HepG2 (cell line): ENCODE data around the gene STOML2. TPM values are rescaled to one million over a fixed set of nuclear protein-coding genes. Genes with fewer than 3 reads are reported as not detected.
A peak's percentile ranks its signal among the peaks of the same experiment; 100 is the strongest.

Experiments
- CENPT ChIP-seq: sonication (generic); formaldehyde crosslinking; IDR thresholded peaks from 2 replicates; pipeline ENCODE4 v1.8.0; 2022; ENCODE audit warnings: low read depth, mild to moderate bottlenecking, moderate library complexity, missing genetic modification reagents
- CHCHD3 ChIP-seq: sonication (generic); formaldehyde crosslinking; IDR thresholded peaks from 2 replicates; pipeline ENCODE4 v1.8.0; 2022; ENCODE audit warnings: mild to moderate bottlenecking, missing genetic modification reagents, moderate library complexity
- ESRRA ChIP-seq: sonication (generic); formaldehyde crosslinking; IDR thresholded peaks from 2 replicates; pipeline ENCODE4 v1.5.1; 2020; ENCODE audit warnings: mild to moderate bottlenecking, low read depth, missing genetic modification reagents
- EZH2 ChIP-seq: conservative IDR thresholded peaks from 2 replicates; pipeline ENCODE4 v1.6.1; 2012; ENCODE audit warnings: mild to moderate bottlenecking, low read depth, low read length, moderate library complexity
- GATA4 ChIP-seq: sonication (generic); IDR thresholded peaks from 2 replicates; pipeline ENCODE4 v1.6.1; 2016; ENCODE audit warnings: antibody characterized with exemption, low read depth, borderline replicate concordance
- GLI4 ChIP-seq: sonication (generic); formaldehyde crosslinking; IDR thresholded peaks from 2 replicates; pipeline ENCODE4 v1.5.1; 2020; ENCODE audit warnings: missing genetic modification reagents, mild to moderate bottlenecking, moderate library complexity, borderline replicate concordance
- JUND ChIP-seq: sonication (generic); formaldehyde crosslinking; IDR thresholded peaks from 2 replicates; pipeline ENCODE4 v1.8.0; 2022; ENCODE audit warnings: mild to moderate bottlenecking, missing genetic modification reagents
- KLF12 ChIP-seq: sonication (generic); formaldehyde crosslinking; IDR thresholded peaks from 2 replicates; pipeline ENCODE4 v1.4.0; 2020; ENCODE audit warnings: missing genetic modification reagents, borderline replicate concordance
- KLF15 ChIP-seq: sonication (generic); formaldehyde crosslinking; IDR thresholded peaks from 2 replicates; pipeline ENCODE4 v1.8.1; 2023; ENCODE audit warnings: borderline replicate concordance, mild to moderate bottlenecking, inconsistent platforms, missing genetic modification reagents, mixed read lengths
- MAZ ChIP-seq, 2 experiments: sonication (generic) in 1 of 2; formaldehyde crosslinking in 1 of 2; IDR thresholded peaks; 2 replicates each; pipeline versions ENCODE4 v1.5.0 to v1.6.1; 2012 to 2020; ENCODE audit warnings: low read depth in 2 of 2, mild to moderate bottlenecking in 2 of 2, borderline replicate concordance in 1 of 2, improper control_type of control experiment in 1 of 2, low read length in 1 of 2, missing genetic modification reagents in 1 of 2, moderate library complexity in 1 of 2
- MEIS1 ChIP-seq: sonication (generic); formaldehyde crosslinking; IDR thresholded peaks from 2 replicates; pipeline ENCODE4 v1.9.0; 2021; ENCODE audit warnings: mild to moderate bottlenecking, missing genetic modification reagents, moderate library complexity, borderline replicate concordance
- PBX2 ChIP-seq: IDR thresholded peaks from 2 replicates; pipeline ENCODE4 v1.6.1; 2016; ENCODE audit warnings: control low read depth
- PPARG ChIP-seq: conservative IDR thresholded peaks from 2 replicates; pipeline ENCODE4 v1.6.1; 2016; ENCODE audit warnings: missing biosample characterization, missing genetic modification reagents
- SKI ChIP-seq: fragments of 450-650 bp; IDR thresholded peaks from one replicate; pipeline ENCODE4 v1.6.1; 2018; ENCODE audit warnings: mild to moderate bottlenecking; ENCODE audit not compliant: partially characterized antibody
- TFAP4 ChIP-seq: sonication (generic); IDR thresholded peaks from 2 replicates; pipeline ENCODE4 v1.6.1; 2016; ENCODE audit warnings: low read depth, borderline replicate concordance
- ZNF768 ChIP-seq: sonication (generic); formaldehyde crosslinking; IDR thresholded peaks from 2 replicates; pipeline ENCODE4 v1.4.0; 2020; ENCODE audit warnings: missing genetic modification reagents
- polyA plus RNA-seq, 8 experiments: library from polyadenylated mRNA; depleted of rRNA in 3 of 8; stranded (reverse) in 7 of 8; unstranded in 1 of 8; fragments of >200 nt; fragmentation: Illumina TruSeq in 4 of 8; extraction: Trizol in 4 of 8; gene quantifications; 2 replicates each; pipeline versions ENCODE4 v1.2.1 to v1.2.3, GENCODE V29; 2011 to 2016; ENCODE audit warnings: low read depth in 4 of 8, missing spikeins in 1 of 8, mixed read lengths in 1 of 8; ENCODE audit not compliant: insufficient read depth in 1 of 8
- total RNA-seq, 5 experiments: library from RNA; depleted of rRNA; stranded (reverse); fragments of >200 nt; fragmentation: Illumina TruSeq; extraction: Trizol; gene quantifications; 2 replicates each; pipeline ENCODE4 v1.2.3, GENCODE V29; 2016; ENCODE audit warnings: low read depth in 1 of 5
- TF ChIP-seq, protein P1 (sequence below): sonication (generic); formaldehyde crosslinking; conservative IDR thresholded peaks from 2 replicates; pipeline ENCODE4 v1.4.0; 2020; ENCODE audit warnings: missing genetic modification reagents
- TF ChIP-seq, protein P2 (sequence below): sonication (generic); formaldehyde crosslinking; IDR thresholded peaks from 2 replicates; pipeline ENCODE4 v1.5.0; 2020; ENCODE audit warnings: missing genetic modification reagents, mild to moderate bottlenecking, borderline replicate concordance
- TF ChIP-seq, protein P3 (sequence below): sonication (generic); formaldehyde crosslinking; IDR thresholded peaks from 2 replicates; pipeline ENCODE4 v1.9.0; 2021; ENCODE audit warnings: missing genetic modification reagents, borderline replicate concordance
- TF ChIP-seq, protein P4 (sequence below): sonication (generic); formaldehyde crosslinking; IDR thresholded peaks from 2 replicates; pipeline ENCODE4 v1.8.0; 2022; ENCODE audit warnings: missing genetic modification reagents, mild to moderate bottlenecking, moderate library complexity, borderline replicate concordance

The STOML2 gene
- total and polyA plus RNA-seq, 2 of the 13 experiments (the other 11 are each of a cell fraction or from before 2014, with no cell fraction given), result 245 to 250 TPM

- TF ChIP-seq TFAP4 (no peak), GLI4 (CRISPR knock-in tag) (no peak), GATA4 (no peak), KLF15 (no peak), JUND (CRISPR knock-in tag) (no peak), CENPT (no peak), KLF12 (CRISPR knock-in tag) (no peak), PPARG (CRISPR knock-in tag) (no peak), CHCHD3 (CRISPR knock-in tag) (no peak; the same call in 1 of the 2 replicates), MEIS1 (no peak), ESRRA (CRISPR knock-in tag) (no peak), ZNF768 (no peak), EZH2 (no peak), PBX2 (CRISPR knock-in tag) (peak; percentile 72), SKI (peak; percentile 50), MAZ (IDR thresholded peaks at IDR 0.05; ENCODE audit: borderline replicate concordance, low read depth, low read length) (no peak), MAZ (CRISPR knock-in tag; IDR thresholded peaks at IDR 0.05; ENCODE audit: low read depth) (no peak; the same call in 1 of the 2 replicates)
- TF ChIP-seq, protein P1, sequence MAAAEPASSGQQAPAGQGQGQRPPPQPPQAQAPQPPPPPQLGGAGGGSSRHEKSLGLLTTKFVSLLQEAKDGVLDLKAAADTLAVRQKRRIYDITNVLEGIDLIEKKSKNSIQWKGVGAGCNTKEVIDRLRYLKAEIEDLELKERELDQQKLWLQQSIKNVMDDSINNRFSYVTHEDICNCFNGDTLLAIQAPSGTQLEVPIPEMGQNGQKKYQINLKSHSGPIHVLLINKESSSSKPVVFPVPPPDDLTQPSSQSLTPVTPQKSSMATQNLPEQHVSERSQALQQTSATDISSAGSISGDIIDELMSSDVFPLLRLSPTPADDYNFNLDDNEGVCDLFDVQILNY, result no peak; the same call in 1 of the 2 replicates
- TF ChIP-seq, protein P2, sequence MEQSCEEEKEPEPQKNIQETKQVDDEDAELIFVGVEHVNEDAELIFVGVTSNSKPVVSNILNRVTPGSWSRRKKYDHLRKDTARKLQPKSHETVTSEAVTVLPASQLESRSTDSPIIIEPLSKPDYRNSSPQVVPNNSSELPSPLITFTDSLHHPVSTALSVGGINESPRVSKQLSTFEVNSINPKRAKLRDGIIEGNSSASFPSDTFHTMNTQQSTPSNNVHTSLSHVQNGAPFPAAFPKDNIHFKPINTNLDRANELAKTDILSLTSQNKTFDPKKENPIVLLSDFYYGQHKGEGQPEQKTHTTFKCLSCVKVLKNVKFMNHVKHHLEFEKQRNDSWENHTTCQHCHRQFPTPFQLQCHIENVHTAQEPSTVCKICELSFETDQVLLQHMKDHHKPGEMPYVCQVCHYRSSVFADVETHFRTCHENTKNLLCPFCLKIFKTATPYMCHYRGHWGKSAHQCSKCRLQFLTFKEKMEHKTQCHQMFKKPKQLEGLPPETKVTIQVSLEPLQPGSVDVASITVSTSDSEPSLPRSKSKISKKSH (CRISPR knock-in tag), result peak; percentile 81
- TF ChIP-seq, protein P3, sequence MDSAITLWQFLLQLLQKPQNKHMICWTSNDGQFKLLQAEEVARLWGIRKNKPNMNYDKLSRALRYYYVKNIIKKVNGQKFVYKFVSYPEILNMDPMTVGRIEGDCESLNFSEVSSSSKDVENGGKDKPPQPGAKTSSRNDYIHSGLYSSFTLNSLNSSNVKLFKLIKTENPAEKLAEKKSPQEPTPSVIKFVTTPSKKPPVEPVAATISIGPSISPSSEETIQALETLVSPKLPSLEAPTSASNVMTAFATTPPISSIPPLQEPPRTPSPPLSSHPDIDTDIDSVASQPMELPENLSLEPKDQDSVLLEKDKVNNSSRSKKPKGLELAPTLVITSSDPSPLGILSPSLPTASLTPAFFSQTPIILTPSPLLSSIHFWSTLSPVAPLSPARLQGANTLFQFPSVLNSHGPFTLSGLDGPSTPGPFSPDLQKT (CRISPR knock-in tag), result no peak
- TF ChIP-seq, protein P4, sequence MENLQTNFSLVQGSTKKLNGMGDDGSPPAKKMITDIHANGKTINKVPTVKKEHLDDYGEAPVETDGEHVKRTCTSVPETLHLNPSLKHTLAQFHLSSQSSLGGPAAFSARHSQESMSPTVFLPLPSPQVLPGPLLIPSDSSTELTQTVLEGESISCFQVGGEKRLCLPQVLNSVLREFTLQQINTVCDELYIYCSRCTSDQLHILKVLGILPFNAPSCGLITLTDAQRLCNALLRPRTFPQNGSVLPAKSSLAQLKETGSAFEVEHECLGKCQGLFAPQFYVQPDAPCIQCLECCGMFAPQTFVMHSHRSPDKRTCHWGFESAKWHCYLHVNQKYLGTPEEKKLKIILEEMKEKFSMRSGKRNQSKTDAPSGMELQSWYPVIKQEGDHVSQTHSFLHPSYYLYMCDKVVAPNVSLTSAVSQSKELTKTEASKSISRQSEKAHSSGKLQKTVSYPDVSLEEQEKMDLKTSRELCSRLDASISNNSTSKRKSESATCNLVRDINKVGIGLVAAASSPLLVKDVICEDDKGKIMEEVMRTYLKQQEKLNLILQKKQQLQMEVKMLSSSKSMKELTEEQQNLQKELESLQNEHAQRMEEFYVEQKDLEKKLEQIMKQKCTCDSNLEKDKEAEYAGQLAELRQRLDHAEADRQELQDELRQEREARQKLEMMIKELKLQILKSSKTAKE (CRISPR knock-in tag), result no peak
Observed at GRCh38 chr9:35072461-35073278, 30.3 kb downstream of the STOML2 start, which contains the start of gene VCP (continued).
